ENCODE measurements around the gene MYCBP2. TPM values are rescaled to one million over a fixed set of nuclear protein-coding genes. Genes with fewer than 3 reads are reported as not detected.
"Not testable (repeated sequence)": the region's sequence is repeated elsewhere in the genome, so short reads cannot be mapped to it uniquely, and the experiment has no call there.

Gene MYCBP2
- total RNA-seq, 2 experiments from 2014 or later: 106 to 122 TPM

DNA sequence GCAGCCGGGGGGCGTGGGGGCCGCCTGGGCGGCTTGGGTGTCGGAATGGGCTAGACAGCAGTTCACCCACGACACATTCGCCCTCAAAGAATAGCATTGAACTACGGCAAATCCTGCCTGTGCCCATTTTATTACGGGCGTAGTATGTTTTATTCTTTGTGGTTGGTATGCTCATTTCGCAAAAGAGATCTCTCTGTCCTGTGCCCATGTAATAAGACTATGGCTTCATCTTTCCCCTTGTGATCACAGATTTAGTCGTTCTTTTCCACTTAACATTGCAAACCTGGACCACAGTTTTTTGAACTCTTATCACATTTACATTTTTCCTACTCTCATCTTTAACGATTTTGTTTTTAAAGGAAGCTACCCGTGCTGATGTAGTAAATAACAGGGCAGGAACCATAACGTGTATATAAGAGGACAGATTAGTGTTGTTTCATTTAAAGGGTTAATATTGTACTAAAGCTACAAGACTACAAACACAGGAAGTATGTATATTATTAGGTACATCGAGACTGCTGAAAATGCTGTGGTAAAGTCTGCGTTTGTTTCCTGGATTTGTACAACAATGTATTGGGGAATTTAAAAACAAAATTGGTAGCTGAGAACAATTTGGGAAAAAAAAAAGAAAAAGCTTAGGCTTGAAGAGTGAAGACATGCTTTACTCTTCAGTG, 3.2 kb upstream of the MYCBP2 start:
- no peak for ATAC-seq
- Mint-ChIP-seq H3K4me3 (peak overlapping the region; percentile 81), H3K27me3 (peaks cover 3% of the 10 kb centered on the region), H3K9me3 (ENCODE audit: low read depth) (no peaks in the 10 kb centered on the region), H3K4me1 (peaks cover 33% of the 10 kb centered on the region), H3K27ac (peak overlapping the region; percentile 95), H3K36me3 (peaks cover 12% of the 10 kb centered on the region)
- DNase-seq: no peak
- CTCF ChIA-PET: interaction anchor here (0.7 to 2.0 kb wide), 7 partner anchors 9 to 350 kb away, joined by 3 to 14 read pairs (median 4); partner anchors contain the start of gene FBXL3

DNA sequence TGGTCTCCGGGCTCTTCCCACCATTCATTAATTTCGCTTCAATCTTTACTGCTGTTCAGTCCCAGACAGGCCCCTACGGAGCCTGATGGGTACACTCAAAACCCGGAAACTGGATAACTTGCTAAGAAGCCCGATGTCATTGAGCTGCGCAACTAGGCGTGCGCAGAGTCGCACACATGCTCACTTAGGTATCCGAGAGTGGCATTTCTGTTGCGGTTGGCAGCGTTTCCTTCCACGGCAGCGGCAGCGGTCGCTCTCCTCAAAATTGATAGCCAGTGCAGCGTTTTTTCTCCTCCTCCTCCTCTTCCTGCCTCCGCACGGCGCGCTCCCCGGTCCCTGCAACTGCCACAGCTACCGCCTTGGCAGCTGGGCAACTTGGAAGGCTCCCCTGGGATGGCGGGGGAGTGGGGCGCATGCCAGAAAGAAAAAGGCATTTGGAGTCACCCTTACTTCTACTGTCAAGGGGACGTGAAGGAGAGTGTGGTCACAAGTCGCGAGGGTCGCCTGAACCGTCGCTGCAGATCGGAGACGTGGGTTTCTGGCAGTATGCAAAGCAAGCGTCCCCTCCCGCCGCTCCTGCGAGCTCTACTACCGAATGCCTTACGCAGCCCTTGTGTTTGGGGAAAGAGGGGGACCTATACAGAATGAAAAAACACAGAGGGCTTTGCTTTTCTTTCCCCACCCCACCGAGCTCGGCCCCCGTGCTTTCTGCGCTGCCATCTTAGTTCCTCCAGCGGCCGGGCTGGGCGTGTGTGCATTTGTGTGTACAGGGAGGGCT, 2.4 kb upstream of the MYCBP2 start:
- CTCF ChIA-PET: interaction anchor here (0.7 to 2.0 kb wide), 7 partner anchors 8 to 349 kb away, joined by 3 to 14 read pairs (median 4); partner anchors contain the start of gene FBXL3

DNA sequence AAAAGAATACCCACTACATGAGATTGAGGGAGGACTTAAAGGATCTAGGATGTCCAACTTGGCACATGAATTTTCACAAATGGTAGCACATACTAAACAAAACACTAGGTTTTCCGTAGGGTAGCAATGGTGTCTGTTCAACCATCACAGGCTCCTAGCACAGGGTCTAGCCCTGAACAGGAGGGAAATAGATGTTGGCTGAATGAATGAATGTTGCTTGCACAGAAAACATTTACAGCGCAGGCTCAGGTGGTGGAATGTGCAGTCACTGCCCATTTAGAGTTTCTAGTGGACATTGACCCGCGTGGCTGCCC, 1.9 kb upstream of the MYCBP2 start:
- Mint-ChIP-seq H3K36me3 (peaks cover 17% of the 10 kb centered on the region), H3K27me3 (peaks cover under 1% of the 10 kb centered on the region), H3K4me3 (peak overlapping the region; percentile 81), H3K9me3 (ENCODE audit: low read depth) (no peaks in the 10 kb centered on the region), H3K4me1 (peaks cover 44% of the 10 kb centered on the region), H3K27ac (peak overlapping the region; percentile 95)
- CTCF ChIA-PET: interaction anchor here (1.8 to 2.0 kb wide), 2 partner anchors 150 to 302 kb away, joined by 7 to 14 read pairs; partner anchors contain the start of gene FBXL3
- ATAC-seq: peak; percentile 0
- no peak for DNase-seq

More for the DNA sequence above, 2.4 kb upstream of the MYCBP2 start:
- H3K4me3 Mint-ChIP-seq: peak overlapping the region; percentile 81
- H3K4me1 Mint-ChIP-seq: peaks cover 39% of the 10 kb centered on the region
- peaks cover 12% of the 10 kb centered on the region for H3K36me3 Mint-ChIP-seq
- ATAC-seq (peak; percentile 75), DNase-seq (peak; percentile 97)
- no peaks in the 10 kb centered on the region for H3K9me3 Mint-ChIP-seq (ENCODE audit: low read depth)
- H3K27ac Mint-ChIP-seq: peak overlapping the region; percentile 95
- peaks cover 3% of the 10 kb centered on the region for H3K27me3 Mint-ChIP-seq

DNA sequence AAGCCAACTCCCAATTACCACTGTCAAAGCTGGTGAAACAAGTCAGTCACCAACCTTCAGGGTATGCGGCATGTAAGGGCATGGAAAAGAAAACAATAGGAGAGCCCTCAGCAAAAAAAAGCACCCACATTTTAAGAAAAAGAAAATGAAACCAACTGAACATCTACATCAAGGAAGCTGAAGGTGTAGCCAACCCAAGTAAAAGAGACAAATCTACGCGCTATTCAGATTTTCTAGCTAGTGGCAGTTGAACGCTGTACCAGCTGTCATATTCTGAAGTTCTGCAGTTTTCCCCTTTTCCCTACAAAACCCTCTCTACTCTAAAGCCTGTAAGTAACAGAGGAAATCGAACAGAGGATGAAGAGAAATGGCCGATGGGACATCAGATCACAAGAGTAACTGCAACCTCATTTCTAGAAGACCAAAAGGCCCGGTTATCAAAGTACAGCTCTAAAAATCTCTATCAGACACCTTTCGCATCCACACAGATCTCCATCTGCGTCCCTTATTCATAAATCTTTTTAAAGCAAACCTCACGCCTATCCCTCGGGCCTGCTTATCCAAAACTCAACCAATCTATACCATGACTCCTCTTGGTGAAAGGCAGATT, 1.4 kb downstream of the MYCBP2 start:
- H3K9me3 Mint-ChIP-seq (ENCODE audit: low read depth): no peaks in the 10 kb centered on the region
- peak overlapping the region; percentile 92 for H3K4me3 Mint-ChIP-seq
- H3K27ac Mint-ChIP-seq: peak overlapping the region; percentile 95
- no peak for ATAC-seq
- no peak for DNase-seq
- no peaks in the 10 kb centered on the region for H3K27me3 Mint-ChIP-seq
- peaks cover 25% of the 10 kb centered on the region for H3K36me3 Mint-ChIP-seq
- H3K4me1 Mint-ChIP-seq: peaks cover 63% of the 10 kb centered on the region
- CTCF ChIA-PET: interaction anchor here (0.7 to 5.0 kb wide), 7 partner anchors 9 to 153 kb away, joined by 3 to 30 read pairs (median 3); no protein-coding TSS in a partner anchor

DNA sequence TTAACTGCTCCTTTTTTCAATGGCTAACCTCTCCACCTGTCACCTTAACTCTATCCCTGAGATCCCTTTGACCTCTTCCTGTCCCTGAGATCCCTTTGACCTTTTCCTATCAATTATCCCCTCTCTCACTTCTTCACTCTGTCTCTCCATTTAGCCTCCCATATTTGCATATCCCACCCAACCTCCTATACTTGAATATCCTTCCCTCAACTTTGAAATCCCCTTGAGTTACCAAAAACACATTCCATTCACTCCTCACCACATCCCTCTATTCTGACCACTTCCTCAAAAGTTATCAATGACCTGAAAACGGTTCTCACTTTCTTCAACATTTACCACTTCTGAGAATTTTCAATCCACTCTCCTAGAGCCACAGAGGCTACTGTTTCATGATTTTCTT, 3.0 kb downstream of the MYCBP2 start:
- no peak for ATAC-seq
- CTCF ChIA-PET: interaction anchor here (5.0 kb wide), 1 partner anchor 154 kb away, joined by 30 read pairs; no protein-coding TSS in a partner anchor

DNA sequence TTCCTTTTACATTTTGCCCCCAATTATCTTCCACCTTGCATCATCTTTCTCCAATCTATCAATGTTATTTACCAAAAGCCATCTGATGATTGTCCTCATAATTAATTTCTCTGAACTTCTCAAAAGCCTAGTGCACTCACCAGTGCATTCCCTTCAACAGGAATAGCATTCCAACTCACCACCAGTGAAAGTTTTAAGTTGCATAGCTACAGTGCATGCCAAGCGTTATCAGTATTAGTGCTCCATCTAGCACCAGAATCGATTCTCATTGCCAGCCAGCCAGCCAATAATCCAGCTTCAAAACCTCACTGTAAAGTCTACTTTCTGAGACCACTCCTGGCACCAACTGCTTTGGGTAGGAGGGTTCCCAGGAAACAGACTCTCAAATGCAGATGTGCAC, 7.4 kb downstream of the MYCBP2 start:
- peaks cover 14% of the 10 kb centered on the region for H3K36me3 Mint-ChIP-seq
- H3K9me3 Mint-ChIP-seq (ENCODE audit: low read depth): no peaks in the 10 kb centered on the region
- H3K27me3 Mint-ChIP-seq: no peaks in the 10 kb centered on the region
- peaks cover 65% of the 10 kb centered on the region for H3K4me1 Mint-ChIP-seq
- DNase-seq (no peak), ATAC-seq (no peak)
- CTCF ChIA-PET: no interaction called here
- H3K27ac Mint-ChIP-seq: no peak overlapping the region
- no peak overlapping the region for H3K4me3 Mint-ChIP-seq

More for the DNA sequence above, 3.0 kb downstream of the MYCBP2 start:
- Mint-ChIP-seq H3K4me3 (peak overlapping the region; percentile 92), H3K27ac (peak overlapping the region; percentile 35), H3K27me3 (no peaks in the 10 kb centered on the region), H3K9me3 (ENCODE audit: low read depth) (no peaks in the 10 kb centered on the region), H3K4me1 (peaks cover 64% of the 10 kb centered on the region), H3K36me3 (peaks cover 25% of the 10 kb centered on the region)
- DNase-seq: no peak

DNA sequence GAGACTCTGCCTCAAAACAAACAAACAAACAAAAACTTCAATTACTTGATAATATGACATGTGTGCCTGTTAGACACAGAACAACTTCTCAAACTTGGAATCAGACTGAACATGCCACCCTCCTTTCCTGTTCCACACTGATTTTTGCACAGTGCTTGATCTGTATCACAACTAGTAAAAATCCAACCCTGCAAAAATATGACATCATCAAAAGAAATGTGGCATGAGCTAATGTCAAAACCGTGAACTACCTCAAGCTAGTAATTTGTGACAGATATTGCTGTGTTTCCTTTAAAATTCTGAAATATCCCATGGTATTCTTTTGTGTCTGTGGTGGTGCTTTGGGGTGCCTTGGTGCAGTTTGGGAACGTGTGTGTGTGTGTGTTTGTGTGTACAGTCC, 8.2 kb downstream of the MYCBP2 start:
- ATAC-seq (no peak), DNase-seq (no peak)
- H3K9me3 Mint-ChIP-seq (ENCODE audit: low read depth): no peaks in the 10 kb centered on the region
- CTCF ChIA-PET: no interaction called here
- peaks cover 65% of the 10 kb centered on the region for H3K4me1 Mint-ChIP-seq
- H3K27me3 Mint-ChIP-seq: no peaks in the 10 kb centered on the region
- H3K4me3 Mint-ChIP-seq: no peak overlapping the region
- H3K27ac Mint-ChIP-seq: no peak overlapping the region
- H3K36me3 Mint-ChIP-seq: peaks cover 9% of the 10 kb centered on the region

DNA sequence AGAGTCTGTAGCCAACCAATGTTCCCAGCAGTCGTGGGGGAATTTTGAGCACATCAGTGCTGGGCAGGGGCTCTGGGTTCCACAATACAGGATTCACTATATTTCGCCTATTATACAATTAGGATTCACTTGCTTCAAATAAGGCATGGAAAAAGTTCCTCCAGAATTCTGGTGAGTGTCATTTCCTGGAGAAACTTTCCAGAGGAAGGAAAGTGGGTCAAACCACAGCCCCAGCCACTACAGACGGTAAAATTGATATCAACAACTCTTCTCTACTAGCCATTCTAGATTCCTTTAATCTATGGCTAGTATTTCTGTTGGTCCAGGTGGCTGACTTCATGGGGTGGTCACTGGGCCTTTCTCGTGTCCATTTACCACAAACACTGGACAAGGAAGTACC, 10.5 kb downstream of the MYCBP2 start:
- DNase-seq: no peak
- H3K4me3 Mint-ChIP-seq: no peak overlapping the region
- ATAC-seq: peak; percentile 16
- peaks cover 53% of the 10 kb centered on the region for H3K4me1 Mint-ChIP-seq
- peaks cover 3% of the 10 kb centered on the region for H3K36me3 Mint-ChIP-seq
- H3K27me3 Mint-ChIP-seq: no peaks in the 10 kb centered on the region
- no peak overlapping the region for H3K27ac Mint-ChIP-seq
- CTCF ChIA-PET: interaction anchor here (0.8 to 1.0 kb wide), 2 partner anchors 9 to 141 kb away, joined by 3 to 4 read pairs; no protein-coding TSS in a partner anchor
- no peaks in the 10 kb centered on the region for H3K9me3 Mint-ChIP-seq (ENCODE audit: low read depth)

DNA sequence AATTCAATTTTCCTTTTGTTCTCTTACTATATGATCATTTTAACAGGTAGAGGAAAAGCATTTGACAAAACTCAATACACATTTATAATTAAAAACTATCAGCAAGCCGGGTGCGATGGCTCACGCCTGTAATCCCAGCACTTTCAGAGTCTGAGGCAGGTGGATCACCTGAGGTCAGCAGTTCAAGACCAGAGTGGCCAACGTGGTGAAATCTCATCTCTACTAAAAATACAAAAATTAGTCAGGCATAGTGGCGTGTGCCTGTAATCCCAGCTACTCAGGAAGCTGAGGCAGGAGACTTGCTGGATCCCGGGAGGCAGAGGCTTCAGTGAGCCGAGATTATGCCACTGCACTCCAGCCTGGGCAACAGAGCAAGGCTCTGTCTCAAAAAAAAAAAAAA, 11.4 kb downstream of the MYCBP2 start:
- not testable (repeated sequence) for H3K27ac Mint-ChIP-seq
- peaks cover 56% of the 10 kb centered on the region for H3K4me1 Mint-ChIP-seq

DNA sequence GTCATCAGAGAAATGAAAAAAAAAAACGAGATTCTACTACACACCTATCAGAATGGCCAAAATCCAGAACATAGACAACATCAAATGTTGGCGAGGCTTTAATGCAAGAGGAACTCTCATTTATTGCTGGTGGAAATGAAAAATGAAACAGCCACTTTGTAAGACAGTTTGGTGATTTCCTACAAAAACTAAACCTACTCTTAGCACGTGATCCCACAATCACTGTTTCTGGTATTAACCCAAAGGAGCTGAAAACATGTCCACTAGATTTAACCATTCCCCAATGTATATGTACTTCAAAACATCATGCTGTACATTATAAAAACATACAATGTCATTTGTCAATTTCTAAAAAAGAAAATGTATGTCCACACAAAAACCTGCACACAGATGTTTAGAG, 13.0 kb downstream of the MYCBP2 start:
- CTCF ChIA-PET: no interaction called here
- no peaks in the 10 kb centered on the region for H3K9me3 Mint-ChIP-seq (ENCODE audit: low read depth)
- H3K27me3 Mint-ChIP-seq: no peaks in the 10 kb centered on the region
- H3K36me3 Mint-ChIP-seq: peaks cover 12% of the 10 kb centered on the region
- H3K4me1 Mint-ChIP-seq: peaks cover 62% of the 10 kb centered on the region
- no peak overlapping the region for H3K4me3 Mint-ChIP-seq
- DNase-seq: no peak
- ATAC-seq: no peak
- H3K27ac Mint-ChIP-seq: no peak overlapping the region

More for the DNA sequence above, 11.4 kb downstream of the MYCBP2 start:
- not testable (repeated sequence) for ATAC-seq; H3K4me3 Mint-ChIP-seq; H3K9me3 Mint-ChIP-seq (ENCODE audit: low read depth); DNase-seq; H3K36me3 Mint-ChIP-seq; H3K27me3 Mint-ChIP-seq
- CTCF ChIA-PET: interaction anchor here (0.6 to 1.1 kb wide), 3 partner anchors 10 to 145 kb away, joined by 3 to 4 read pairs (median 3); no protein-coding TSS in a partner anchor

DNA sequence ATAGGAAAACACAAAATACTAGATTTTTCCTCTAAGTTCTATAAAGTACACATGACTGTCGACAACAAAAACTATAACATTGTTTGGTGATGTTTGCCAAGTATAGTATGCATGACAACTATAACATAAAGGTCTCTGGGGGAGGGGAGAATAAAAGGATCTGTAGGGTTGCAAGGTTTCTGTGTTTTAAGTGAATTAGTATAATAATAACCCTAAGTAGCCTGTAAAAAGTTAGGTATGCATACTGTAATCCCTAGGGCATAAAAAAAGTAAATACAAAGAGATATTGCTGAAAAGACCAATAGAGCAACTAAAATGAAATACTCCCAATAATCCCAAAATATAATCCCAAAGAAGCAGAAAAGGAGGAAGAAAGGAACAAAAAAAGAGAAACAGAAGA, 14.6 kb downstream of the MYCBP2 start:
- Mint-ChIP-seq H3K9me3 (ENCODE audit: low read depth) (no peaks in the 10 kb centered on the region), H3K4me1 (peaks cover 67% of the 10 kb centered on the region), H3K4me3 (no peak overlapping the region), H3K27ac (no peak overlapping the region), H3K36me3 (peaks cover 19% of the 10 kb centered on the region), H3K27me3 (no peaks in the 10 kb centered on the region)
- CTCF ChIA-PET: no interaction called here
- no peak for DNase-seq
- ATAC-seq: no peak

DNA sequence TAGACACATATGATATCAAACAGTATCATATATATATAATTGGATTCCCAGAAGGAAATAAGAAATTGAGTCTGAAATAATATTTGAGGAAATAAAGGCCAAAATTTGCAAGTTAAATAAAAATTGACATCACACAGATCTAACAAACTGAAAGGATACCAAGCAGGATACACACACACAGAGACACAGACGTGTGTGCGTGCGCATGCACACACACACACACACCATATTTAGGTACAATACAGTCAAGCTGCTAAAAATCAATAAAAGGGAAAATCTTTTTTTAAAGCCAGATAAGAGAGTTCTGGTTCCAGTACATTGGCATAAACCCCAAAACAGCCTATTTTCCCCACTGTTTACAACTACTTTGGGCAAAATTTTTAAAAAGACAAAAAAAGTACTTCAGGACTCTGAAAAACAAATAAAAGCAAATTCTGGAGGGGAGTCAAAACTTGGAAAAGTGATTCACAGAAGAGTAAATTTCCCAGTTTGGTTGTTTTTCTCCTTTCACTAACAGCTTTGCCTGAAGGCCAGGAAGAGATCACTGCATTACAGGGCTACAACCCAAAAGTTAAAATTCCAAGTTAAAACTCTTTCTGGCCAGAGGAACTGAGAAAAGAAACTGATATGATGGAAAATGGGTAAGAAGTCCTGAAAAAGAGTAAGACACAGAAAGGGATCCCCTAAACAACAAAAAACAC, 16.2 kb downstream of the MYCBP2 start:
- H3K27ac Mint-ChIP-seq: no peak overlapping the region
- DNase-seq (no peak), ATAC-seq (no peak)
- H3K4me3 Mint-ChIP-seq: no peak overlapping the region
- no peaks in the 10 kb centered on the region for H3K27me3 Mint-ChIP-seq
- CTCF ChIA-PET: no interaction called here
- H3K4me1 Mint-ChIP-seq: peaks cover 59% of the 10 kb centered on the region
- peaks cover 17% of the 10 kb centered on the region for H3K36me3 Mint-ChIP-seq
- no peaks in the 10 kb centered on the region for H3K9me3 Mint-ChIP-seq (ENCODE audit: low read depth)

DNA sequence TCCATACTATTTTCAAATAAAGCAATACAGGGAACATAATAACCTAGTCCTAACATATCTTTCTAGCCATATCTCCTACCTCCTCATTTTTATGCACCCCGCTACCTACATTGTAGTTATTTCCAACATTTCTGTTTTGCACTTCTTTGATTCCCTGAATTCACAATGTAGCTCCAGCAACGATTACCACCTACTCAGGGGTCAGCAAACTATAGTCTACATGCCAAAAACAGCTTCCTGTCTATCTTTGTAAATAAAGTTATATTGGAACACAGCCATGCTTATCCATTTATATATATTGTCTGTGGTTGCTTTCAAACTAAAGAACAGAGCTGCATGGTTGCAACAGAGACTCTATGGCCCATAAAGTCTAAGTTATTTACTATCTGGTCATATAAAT, 16.7 kb downstream of the MYCBP2 start:
- H3K9me3 Mint-ChIP-seq (ENCODE audit: low read depth): no peaks in the 10 kb centered on the region
- CTCF ChIA-PET: interaction anchor here (1.4 kb wide), 1 partner anchor 10 kb away, joined by 3 read pairs; no protein-coding TSS in a partner anchor
- DNase-seq (no peak), ATAC-seq (no peak)
- peaks cover 20% of the 10 kb centered on the region for H3K36me3 Mint-ChIP-seq
- no peaks in the 10 kb centered on the region for H3K27me3 Mint-ChIP-seq
- H3K27ac Mint-ChIP-seq: no peak overlapping the region
- no peak overlapping the region for H3K4me3 Mint-ChIP-seq
- H3K4me1 Mint-ChIP-seq: peaks cover 62% of the 10 kb centered on the region
